GM19025 (cell line): ENCODE measurements around the gene DSCAM.

ENCODE experiments used
- ATAC-seq: cut with Tn5 transposase; IDR thresholded peaks from one replicate; pipeline ENCODE4 v1.9.1; 2021; ENCODE audit warnings: mild to moderate bottlenecking, low read depth, moderate library complexity; ENCODE audit not compliant: unreplicated experiment

DSCAM gene

GRCh38 chr21:40563900-40564299, 283.1 kb downstream of the DSCAM start:
- ATAC-seq = no peak

- ATAC-seq = no peak
These were observed 284.5 kb downstream of the DSCAM start for GRCh38 chr21:40562242-40563002.

DNA sequence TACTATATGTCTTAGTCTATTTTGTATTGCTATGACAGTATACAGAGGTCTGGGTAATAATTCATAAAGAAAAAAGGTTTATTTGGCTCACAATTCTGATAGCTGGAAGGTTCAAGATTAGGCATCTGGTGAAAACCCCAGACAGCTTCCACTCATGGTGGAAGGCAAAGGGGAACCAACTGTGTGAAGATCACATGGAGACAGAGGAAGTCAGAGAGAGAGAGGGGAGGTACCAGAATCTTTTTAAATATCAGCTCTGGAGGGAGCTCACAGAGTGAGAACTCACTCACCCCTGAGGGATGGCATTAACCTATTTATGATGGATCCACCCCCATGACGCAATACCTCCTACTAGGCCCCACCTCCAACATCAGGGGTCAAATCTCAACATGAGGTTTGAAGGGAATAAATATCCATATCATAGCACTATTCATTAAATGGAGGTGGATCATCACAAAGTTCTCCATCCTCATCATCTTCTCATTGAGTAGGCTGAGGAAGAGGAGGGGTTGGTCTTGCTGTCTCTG, 290.5 kb downstream of the DSCAM start:
- ATAC-seq = no peak

GRCh38 chr21:40555021-40555528, 291.9 kb downstream of the DSCAM start:
- no peak for ATAC-seq

DNA sequence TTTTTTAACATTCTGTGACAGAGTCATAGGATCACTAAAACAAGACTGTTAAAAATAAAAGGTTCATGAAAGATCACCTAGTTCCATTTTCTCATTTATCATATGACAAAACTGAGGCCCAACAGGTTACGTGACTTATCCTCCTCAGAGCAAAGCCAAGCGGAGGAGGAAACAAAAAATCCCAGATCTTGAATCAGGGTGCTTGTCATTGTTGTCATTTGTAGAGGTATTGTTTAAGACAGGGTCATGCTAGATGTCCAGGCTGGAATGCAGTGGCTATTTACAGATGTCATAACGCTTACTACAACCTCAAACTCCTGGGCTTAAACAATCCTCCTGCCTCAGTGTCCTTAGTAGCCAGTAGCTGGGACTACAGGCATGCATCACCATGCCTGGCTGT, 293.2 kb downstream of the DSCAM start:
- ATAC-seq = no peak

GRCh38 chr21:40547906-40548513, 298.9 kb downstream of the DSCAM start:
- no peak for ATAC-seq

DNA sequence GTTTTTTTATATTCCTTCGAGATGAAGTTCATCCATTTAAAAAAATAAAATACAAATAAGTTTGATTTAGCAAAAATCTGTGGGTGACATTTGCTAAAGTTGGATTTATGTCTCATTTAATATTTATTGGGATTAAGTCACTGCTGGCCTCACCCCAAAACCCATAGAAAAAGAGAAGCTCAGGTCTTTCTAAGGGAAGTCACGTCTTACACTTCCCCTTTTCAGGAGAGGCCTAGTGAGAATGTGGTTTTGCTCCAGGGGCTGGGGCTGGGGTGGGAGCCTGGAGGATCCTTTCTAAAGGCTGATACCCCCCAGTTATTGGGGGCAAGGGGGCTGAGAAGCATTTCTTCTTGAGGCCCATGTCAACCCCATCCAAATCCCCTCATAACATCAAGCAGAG, 300.3 kb downstream of the DSCAM start:
- no peak for ATAC-seq

DNA sequence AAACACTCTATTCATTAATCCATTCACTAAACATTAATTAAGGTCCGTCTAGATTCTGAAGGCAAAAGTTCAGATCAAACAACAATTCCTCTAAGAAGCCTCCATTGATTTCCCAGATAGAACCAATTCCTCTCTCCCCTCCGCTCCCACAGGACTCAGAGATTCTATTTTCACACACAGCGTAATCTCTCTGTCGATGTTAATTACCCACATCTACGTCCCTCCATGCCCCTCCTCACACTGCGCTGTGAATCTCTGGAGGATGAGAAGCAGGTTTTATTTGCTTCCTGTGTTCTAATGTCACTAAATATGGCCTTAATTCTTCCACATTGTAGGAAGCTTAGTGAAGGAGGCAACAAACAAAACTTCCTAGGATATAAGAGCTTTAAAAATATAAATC, 306.7 kb downstream of the DSCAM start:
- no peak for ATAC-seq

DNA sequence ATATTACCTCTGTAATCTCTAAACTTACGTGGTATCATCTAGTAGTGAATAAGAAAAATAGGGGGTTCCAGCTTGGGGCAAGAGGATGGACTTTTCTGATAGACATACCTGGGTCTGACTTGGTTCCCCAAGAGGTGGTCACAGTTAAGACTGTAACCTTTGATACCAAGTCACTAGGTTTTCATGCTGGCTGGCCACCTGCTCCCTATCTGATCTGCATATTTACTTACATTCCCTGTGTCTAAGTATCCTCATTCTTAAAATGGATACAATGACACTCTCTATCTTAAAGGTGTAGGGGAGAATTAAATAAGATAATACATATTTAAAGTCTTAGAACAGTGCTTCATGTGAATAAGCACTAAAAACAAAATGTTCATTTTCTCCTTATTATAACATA, 312.1 kb downstream of the DSCAM start:
- no peak for ATAC-seq

GRCh38 chr21:40531431-40532110, 315.4 kb downstream of the DSCAM start:
- no peak for ATAC-seq

DNA sequence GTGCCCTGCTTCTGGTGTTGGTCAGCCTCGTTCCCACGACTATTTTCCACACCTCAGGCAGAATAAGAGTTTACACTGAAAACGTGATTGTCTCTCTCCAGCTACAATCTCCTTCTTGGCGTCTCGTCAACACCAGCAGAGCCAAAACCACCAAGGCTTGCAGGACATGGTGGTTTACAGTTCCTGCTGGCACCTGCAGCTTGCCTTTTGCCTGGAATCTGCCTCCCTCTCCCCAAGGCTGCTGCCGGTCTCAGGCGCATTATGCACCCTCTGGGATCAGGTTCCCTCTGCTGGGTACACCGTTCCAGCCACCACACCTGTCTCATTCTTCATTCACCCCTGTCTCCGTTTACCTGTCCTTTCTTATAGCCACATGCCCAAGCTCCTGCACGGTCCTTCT, 315.9 kb downstream of the DSCAM start:
- no peak for ATAC-seq

DNA sequence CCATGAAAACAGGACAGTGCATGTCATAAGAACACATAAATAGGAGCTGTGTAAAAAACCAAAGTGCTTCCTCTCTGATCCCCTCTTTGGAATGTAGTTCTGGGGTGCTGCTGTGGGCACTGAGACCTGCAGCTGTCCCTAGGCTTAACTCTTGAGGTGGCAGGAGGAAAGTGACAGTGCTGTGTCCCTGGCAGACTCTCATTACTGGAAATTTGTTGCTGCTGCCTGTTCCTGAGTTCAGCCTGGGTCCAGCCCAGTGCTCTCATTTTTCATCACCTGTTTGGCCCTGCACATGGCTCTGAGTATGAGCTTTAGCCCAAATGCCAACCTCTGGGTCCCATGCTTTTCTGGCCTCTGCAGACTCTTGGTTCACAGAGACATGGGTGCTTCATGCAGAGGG, 329.3 kb downstream of the DSCAM start:
- no peak for ATAC-seq

GRCh38 chr21:40516335-40516734, 330.6 kb downstream of the DSCAM start:
- ATAC-seq = no peak

- ATAC-seq = no peak
These were observed 334.4 kb downstream of the DSCAM start for GRCh38 chr21:40512590-40512989.

- no peak for ATAC-seq
These were observed 339.0 kb downstream of the DSCAM start for GRCh38 chr21:40507978-40508377.

DNA sequence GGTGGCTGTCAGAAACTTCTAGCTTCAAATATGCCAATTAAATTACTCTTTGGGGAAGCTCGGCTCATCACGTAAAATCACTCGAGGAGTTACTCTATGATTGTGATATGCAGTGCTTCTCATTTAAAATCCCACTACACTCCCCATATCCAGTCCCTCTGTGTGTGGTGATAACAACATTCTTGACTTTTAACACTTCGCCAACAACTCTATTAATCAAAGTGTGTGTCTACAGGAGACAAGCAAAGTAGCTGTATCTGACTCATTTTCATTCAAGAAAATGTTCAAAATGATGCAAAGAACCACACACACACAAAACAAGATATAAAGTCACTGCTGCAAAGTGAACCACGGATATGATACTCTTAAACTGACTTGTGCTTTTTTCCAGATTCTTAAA, 341.3 kb downstream of the DSCAM start:
- no peak for ATAC-seq

- no peak for ATAC-seq
These were observed 341.7 kb downstream of the DSCAM start for GRCh38 chr21:40505244-40505643.

- no peak for ATAC-seq
These were observed 342.1 kb downstream of the DSCAM start for GRCh38 chr21:40504825-40505224.

GRCh38 chr21:40496116-40496515, 350.8 kb downstream of the DSCAM start:
- ATAC-seq = no peak

GRCh38 chr21:40490408-40490807, 356.6 kb downstream of the DSCAM start:
- no peak for ATAC-seq

DNA sequence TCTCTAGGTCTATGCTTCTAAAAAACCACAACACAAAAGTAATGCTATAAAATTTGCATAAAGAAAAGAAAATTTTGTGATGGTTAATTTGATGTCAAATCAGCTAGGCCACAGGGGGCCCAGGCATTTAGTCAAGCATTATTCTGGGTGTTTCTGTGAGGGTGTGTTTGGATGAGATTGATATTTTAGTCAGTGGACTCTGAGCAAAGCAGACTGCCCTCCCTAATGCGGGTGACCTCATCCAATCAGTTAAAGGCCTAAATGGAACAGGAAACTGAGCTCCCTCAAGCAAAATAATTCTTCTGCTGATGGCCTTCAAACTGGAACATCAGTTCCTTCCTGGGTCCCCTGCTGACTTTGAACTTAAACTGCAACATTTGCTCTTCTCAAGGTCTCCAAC, 358.0 kb downstream of the DSCAM start:
- no peak for ATAC-seq
